ENCODE measurements around the gene FAM217A.
"Not testable (repeated sequence)": the region's sequence is repeated elsewhere in the genome, so short reads cannot be mapped to it uniquely, and the experiment has no call there.

Gene FAM217A

GRCh38 chr6:4114123-4114522 is 35.2 kb upstream of the FAM217A start:
- Histone ChIP-seq H3K9me3 (ENCODE audit: control extremely low read depth in 1 of 5, control insufficient read depth in 4 of 5, insufficient read depth in 2 of 5, low read depth in 1 of 5, low read length in 4 of 5) (peaks cover 0 to 10% (median 1%) of the 10 kb centered on the region in 5 experiments), H3K36me3 (ENCODE audit: control insufficient read depth in 4 of 4, insufficient read depth in 4 of 4, low read length in 3 of 4) (peaks cover 0 to 35% (median 19%) of the 10 kb centered on the region in 4 experiments), H3K4me1 (ENCODE audit: control extremely low read depth in 1 of 4, control insufficient read depth in 4 of 4, insufficient read depth in 4 of 4, low read length in 3 of 4) (no peaks in the 10 kb centered on the region), H3K27me3 (replicated peaks in 2 of 5; ENCODE audit: control insufficient read depth in 4 of 5, insufficient read depth in 5 of 5, low read length in 4 of 5) (peaks cover 0 to 2% (median 0%) of the 10 kb centered on the region in 5 experiments), H3K4me3 (ENCODE audit: control insufficient read depth in 1 of 7, extremely low read depth in 1 of 7, insufficient read depth in 4 of 7, low read depth in 2 of 7, low read length in 6 of 7) (no peak overlapping the region), H3K27ac (ENCODE audit: insufficient read depth in 1 of 2, low read depth in 1 of 2, low read length in 2 of 2, poor library complexity in 1 of 2, severe bottlenecking in 2 of 2) (no peak overlapping the region)
- WGBS (ENCODE audit: insufficient coverage): 86% methylated on average over 1 of the region's 3 CpGs
- ChIA-PET CTCF (no interaction called here), POLR2A (no interaction called here)
- no peak for DNase-seq

GRCh38 chr6:4113649-4114048 is 34.7 kb upstream of the FAM217A start:
- Histone ChIP-seq H3K4me3 (ENCODE audit: control insufficient read depth in 1 of 7, extremely low read depth in 1 of 7, insufficient read depth in 4 of 7, low read depth in 2 of 7, low read length in 6 of 7) (no peak overlapping the region), H3K9me3 (ENCODE audit: control extremely low read depth in 1 of 5, control insufficient read depth in 4 of 5, insufficient read depth in 2 of 5, low read depth in 1 of 5, low read length in 4 of 5) (peaks cover 0 to 10% (median 1%) of the 10 kb centered on the region in 5 experiments), H3K27ac (ENCODE audit: insufficient read depth in 1 of 2, low read depth in 1 of 2, low read length in 2 of 2, poor library complexity in 1 of 2, severe bottlenecking in 2 of 2) (no peak overlapping the region), H3K36me3 (ENCODE audit: control insufficient read depth in 4 of 4, insufficient read depth in 4 of 4, low read length in 3 of 4) (peaks cover 0 to 30% (median 16%) of the 10 kb centered on the region in 4 experiments), H3K4me1 (ENCODE audit: control extremely low read depth in 1 of 4, control insufficient read depth in 4 of 4, insufficient read depth in 4 of 4, low read length in 3 of 4) (no peaks in the 10 kb centered on the region), H3K27me3 (replicated peaks in 2 of 5; ENCODE audit: control insufficient read depth in 4 of 5, insufficient read depth in 5 of 5, low read length in 4 of 5) (peaks cover 0 to 2% (median 0%) of the 10 kb centered on the region in 5 experiments)
- CTCF ChIA-PET: no interaction called here
- no peak for DNase-seq
- POLR2A ChIA-PET: no interaction called here

GRCh38 chr6:4112366-4112765 is 33.4 kb upstream of the FAM217A start:
- no peak overlapping the region for H3K27ac ChIP-seq (ENCODE audit: insufficient read depth in 1 of 2, low read depth in 1 of 2, low read length in 2 of 2, poor library complexity in 1 of 2, severe bottlenecking in 2 of 2)
- CTCF ChIA-PET: interaction anchor here (0.7 to 0.9 kb wide), 2 partner anchors 43 to 1051 kb away, joined by 3 to 4 read pairs; no protein-coding TSS in a partner anchor
- WGBS (ENCODE audit: insufficient coverage): 100% methylated on average over 2 of the region's 3 CpGs
- peaks cover 0 to 10% (median 1%) of the 10 kb centered on the region in 5 experiments for H3K9me3 ChIP-seq (ENCODE audit: control extremely low read depth in 1 of 5, control insufficient read depth in 4 of 5, insufficient read depth in 2 of 5, low read depth in 1 of 5, low read length in 4 of 5)
- H3K36me3 ChIP-seq (ENCODE audit: control insufficient read depth in 4 of 4, insufficient read depth in 4 of 4, low read length in 3 of 4): peaks cover 0 to 22% (median 8%) of the 10 kb centered on the region in 4 experiments
- no peak for DNase-seq
- peaks cover 0 to 2% (median 0%) of the 10 kb centered on the region in 5 experiments for H3K27me3 ChIP-seq (replicated peaks in 2 of 5; ENCODE audit: control insufficient read depth in 4 of 5, insufficient read depth in 5 of 5, low read length in 4 of 5)
- no peak overlapping the region for H3K4me3 ChIP-seq (ENCODE audit: control insufficient read depth in 1 of 7, extremely low read depth in 1 of 7, insufficient read depth in 4 of 7, low read depth in 2 of 7, low read length in 6 of 7)
- POLR2A ChIA-PET: no interaction called here
- H3K4me1 ChIP-seq (ENCODE audit: control extremely low read depth in 1 of 4, control insufficient read depth in 4 of 4, insufficient read depth in 4 of 4, low read length in 3 of 4): no peaks in the 10 kb centered on the region

- H3K27me3 ChIP-seq (replicated peaks in 2 of 5; ENCODE audit: control insufficient read depth in 4 of 5, insufficient read depth in 5 of 5, low read length in 4 of 5); H3K4me1 ChIP-seq (ENCODE audit: control extremely low read depth in 1 of 4, control insufficient read depth in 4 of 4, insufficient read depth in 4 of 4, low read length in 3 of 4); H3K36me3 ChIP-seq (ENCODE audit: control insufficient read depth in 4 of 4, insufficient read depth in 4 of 4, low read length in 3 of 4); DNase-seq; H3K27ac ChIP-seq (ENCODE audit: insufficient read depth in 1 of 2, low read depth in 1 of 2, low read length in 2 of 2, poor library complexity in 1 of 2, severe bottlenecking in 2 of 2); POLR2A ChIA-PET; H3K4me3 ChIP-seq (ENCODE audit: control insufficient read depth in 1 of 7, extremely low read depth in 1 of 7, insufficient read depth in 4 of 7, low read depth in 2 of 7, low read length in 6 of 7); CTCF ChIA-PET: not testable (repeated sequence)
- peaks cover 0 to 10% (median 1%) of the 10 kb centered on the region in 5 experiments for H3K9me3 ChIP-seq (ENCODE audit: control extremely low read depth in 1 of 5, control insufficient read depth in 4 of 5, insufficient read depth in 2 of 5, low read depth in 1 of 5, low read length in 4 of 5)
- WGBS (ENCODE audit: insufficient coverage): 100% methylated on average over 1 of the region's 4 CpGs
Observed at GRCh38 chr6:4109363-4109815, 30.5 kb upstream of the FAM217A start.

GRCh38 chr6:4108561-4109093 is 29.7 kb upstream of the FAM217A start:
- no peak for DNase-seq
- peaks cover 0 to 4% (median 0%) of the 10 kb centered on the region in 5 experiments for H3K27me3 ChIP-seq (replicated peaks in 2 of 5; ENCODE audit: control insufficient read depth in 4 of 5, insufficient read depth in 5 of 5, low read length in 4 of 5)
- peaks cover 0 to 10% (median 1%) of the 10 kb centered on the region in 5 experiments for H3K9me3 ChIP-seq (ENCODE audit: control extremely low read depth in 1 of 5, control insufficient read depth in 4 of 5, insufficient read depth in 2 of 5, low read depth in 1 of 5, low read length in 4 of 5)
- H3K36me3 ChIP-seq (ENCODE audit: control insufficient read depth in 4 of 4, insufficient read depth in 4 of 4, low read length in 3 of 4): peaks cover 0 to 2% (median 0%) of the 10 kb centered on the region in 4 experiments
- H3K4me1 ChIP-seq (ENCODE audit: control extremely low read depth in 1 of 4, control insufficient read depth in 4 of 4, insufficient read depth in 4 of 4, low read length in 3 of 4): no peaks in the 10 kb centered on the region
- H3K27ac ChIP-seq (ENCODE audit: insufficient read depth in 1 of 2, low read depth in 1 of 2, low read length in 2 of 2, poor library complexity in 1 of 2, severe bottlenecking in 2 of 2): no peak overlapping the region
- ChIA-PET POLR2A (interaction anchor here (0.6 kb wide), 1 partner anchor 57 kb away, joined by 3 read pairs; no protein-coding TSS in a partner anchor), CTCF (no interaction called here)
- no peak overlapping the region for H3K4me3 ChIP-seq (ENCODE audit: control insufficient read depth in 1 of 7, extremely low read depth in 1 of 7, insufficient read depth in 4 of 7, low read depth in 2 of 7, low read length in 6 of 7)
- 100% methylated on average over 3 of the region's 9 CpGs for WGBS (ENCODE audit: insufficient coverage)

- Histone ChIP-seq H3K27ac (ENCODE audit: insufficient read depth in 1 of 2, low read depth in 1 of 2, low read length in 2 of 2, poor library complexity in 1 of 2, severe bottlenecking in 2 of 2) (no peak overlapping the region), H3K36me3 (ENCODE audit: control insufficient read depth in 4 of 4, insufficient read depth in 4 of 4, low read length in 3 of 4) (no peaks in the 10 kb centered on the region), H3K4me1 (ENCODE audit: control extremely low read depth in 1 of 4, control insufficient read depth in 4 of 4, insufficient read depth in 4 of 4, low read length in 3 of 4) (no peaks in the 10 kb centered on the region), H3K27me3 (replicated peaks in 2 of 5; ENCODE audit: control insufficient read depth in 4 of 5, insufficient read depth in 5 of 5, low read length in 4 of 5) (peaks cover 0 to 4% (median 0%) of the 10 kb centered on the region in 5 experiments), H3K4me3 (ENCODE audit: control insufficient read depth in 1 of 7, extremely low read depth in 1 of 7, insufficient read depth in 4 of 7, low read depth in 2 of 7, low read length in 6 of 7) (no peak overlapping the region), H3K9me3 (ENCODE audit: control extremely low read depth in 1 of 5, control insufficient read depth in 4 of 5, insufficient read depth in 2 of 5, low read depth in 1 of 5, low read length in 4 of 5) (peaks cover 0 to 7% (median 1%) of the 10 kb centered on the region in 5 experiments)
- DNase-seq: no peak
- CTCF ChIA-PET: no interaction called here
- 100% methylated on average over 1 of the region's 2 CpGs for WGBS (ENCODE audit: insufficient coverage)
- POLR2A ChIA-PET: no interaction called here
Observed at GRCh38 chr6:4107873-4108272, 28.9 kb upstream of the FAM217A start.

GRCh38 chr6:4105980-4106536 is 27.1 kb upstream of the FAM217A start:
- CTCF ChIA-PET: interaction anchor here (0.9 kb wide), 1 partner anchor 11 kb away, joined by 3 read pairs; no protein-coding TSS in a partner anchor
- Histone ChIP-seq H3K9me3 (ENCODE audit: control extremely low read depth in 1 of 5, control insufficient read depth in 4 of 5, insufficient read depth in 2 of 5, low read depth in 1 of 5, low read length in 4 of 5) (peaks cover 0 to 2% (median 0%) of the 10 kb centered on the region in 5 experiments), H3K27me3 (replicated peaks in 2 of 5; ENCODE audit: control insufficient read depth in 4 of 5, insufficient read depth in 5 of 5, low read length in 4 of 5) (peaks cover 0 to 4% (median 0%) of the 10 kb centered on the region in 5 experiments), H3K4me1 (ENCODE audit: control extremely low read depth in 1 of 4, control insufficient read depth in 4 of 4, insufficient read depth in 4 of 4, low read length in 3 of 4) (no peaks in the 10 kb centered on the region), H3K4me3 (ENCODE audit: control insufficient read depth in 1 of 7, extremely low read depth in 1 of 7, insufficient read depth in 4 of 7, low read depth in 2 of 7, low read length in 6 of 7) (no peak overlapping the region), H3K36me3 (ENCODE audit: control insufficient read depth in 4 of 4, insufficient read depth in 4 of 4, low read length in 3 of 4) (peaks cover 0 to 2% (median 0%) of the 10 kb centered on the region in 4 experiments), H3K27ac (ENCODE audit: insufficient read depth in 1 of 2, low read depth in 1 of 2, low read length in 2 of 2, poor library complexity in 1 of 2, severe bottlenecking in 2 of 2) (no peak overlapping the region)
- POLR2A ChIA-PET: no interaction called here
- WGBS (ENCODE audit: insufficient coverage): 100% methylated on average over 1 of the region's 4 CpGs
- no peak for DNase-seq
